H9 (cell line): ENCODE data around the gene ROBO1. TPM values are rescaled to one million over a fixed set of nuclear protein-coding genes. Genes with fewer than 3 reads are reported as not detected.
A peak's percentile ranks its signal among the peaks of the same experiment; 100 is the strongest.

Experiments
- DNase-seq: peaks from one replicate; pipeline ENCODE4 v3.0.0-alpha.2; 2017
- H2AFZ ChIP-seq: one replicate; pipeline ENCODE4 v1.6.1; 2013; ENCODE audit warnings: mild to moderate bottlenecking, low read length, control low read depth, moderate library complexity
- H2AK5ac ChIP-seq: 2 replicates; pipeline ENCODE4 v1.6.1; 2013; ENCODE audit warnings: low read length, control low read depth, mixed read lengths; ENCODE audit not compliant: insufficient read length
- H2BK120ac ChIP-seq: one replicate; pipeline ENCODE4 v1.6.1; 2013; ENCODE audit warnings: low read depth, mild to moderate bottlenecking, low read length, control low read depth, inconsistent platforms; ENCODE audit not compliant: poor library complexity, severe bottlenecking
- H2BK12ac ChIP-seq: 2 replicates; pipeline ENCODE4 v1.6.1; 2013; ENCODE audit warnings: low read length, control low read depth, mixed read lengths, low read depth; ENCODE audit not compliant: insufficient read length
- H2BK15ac ChIP-seq: 2 replicates; pipeline ENCODE4 v1.6.1; 2013; ENCODE audit warnings: low read depth, low read length, control low read depth
- H2BK20ac ChIP-seq: one replicate; pipeline ENCODE4 v1.6.1; 2013; ENCODE audit warnings: low read depth, mild to moderate bottlenecking, low read length, control low read depth, inconsistent platforms; ENCODE audit not compliant: poor library complexity, severe bottlenecking
- H2BK5ac ChIP-seq: 2 replicates; pipeline ENCODE4 v1.6.1; 2013; ENCODE audit warnings: low read length, control low read depth, mixed read lengths; ENCODE audit not compliant: insufficient read length
- H3K14ac ChIP-seq: 2 replicates; pipeline ENCODE4 v1.6.1; 2013; ENCODE audit warnings: low read length, control low read depth; ENCODE audit not compliant: insufficient read depth
- H3K18ac ChIP-seq: 2 replicates; pipeline ENCODE4 v1.6.1; 2013; ENCODE audit warnings: low read depth, mild to moderate bottlenecking, mixed read lengths, low read length, control low read depth; ENCODE audit not compliant: insufficient read length
- H3K23ac ChIP-seq: 2 replicates; pipeline ENCODE4 v1.6.1; 2013; ENCODE audit warnings: low read length, control low read depth, mixed read lengths, low read depth; ENCODE audit not compliant: insufficient read length
- H3K23me2 ChIP-seq: 2 replicates; pipeline ENCODE4 v1.6.1; 2013; ENCODE audit warnings: low read depth, mild to moderate bottlenecking, mixed read lengths, low read length, control low read depth; ENCODE audit not compliant: insufficient read length, poor library complexity, severe bottlenecking
- H3K27ac ChIP-seq: 2 replicates; pipeline ENCODE4 v1.5.1; 2013; ENCODE audit warnings: low read length, control low read depth, mixed read lengths, low read depth; ENCODE audit not compliant: insufficient read length
- H3K27me3 ChIP-seq: 2 replicates; pipeline ENCODE4 v1.6.1; 2013; ENCODE audit warnings: low read length, control low read depth, inconsistent platforms; ENCODE audit not compliant: insufficient read depth
- H3K4ac ChIP-seq: 2 replicates; pipeline ENCODE4 v1.6.1; 2013; ENCODE audit warnings: low read depth, mild to moderate bottlenecking, control low read depth, inconsistent platforms, low read length, moderate library complexity
- H3K4me1 ChIP-seq: 2 replicates; pipeline ENCODE4 v1.6.1; 2013; ENCODE audit warnings: low read length, control low read depth, inconsistent platforms; ENCODE audit not compliant: insufficient read depth
- H3K4me2 ChIP-seq: 2 replicates; pipeline ENCODE4 v1.6.1; 2013; ENCODE audit warnings: low read length, control low read depth, mixed read lengths; ENCODE audit not compliant: insufficient read length, insufficient read depth
- H3K56ac ChIP-seq: 2 replicates; pipeline ENCODE4 v1.6.1; 2013; ENCODE audit warnings: low read depth, mild to moderate bottlenecking, mixed read lengths, low read length, control low read depth; ENCODE audit not compliant: insufficient read length
- H3K79me1 ChIP-seq: 2 replicates; pipeline ENCODE4 v1.6.1; 2013; ENCODE audit warnings: low read depth, mild to moderate bottlenecking, moderate library complexity, low read length, control low read depth, inconsistent platforms; ENCODE audit not compliant: insufficient read depth, poor library complexity, severe bottlenecking
- H3K79me2 ChIP-seq: 2 replicates; pipeline ENCODE4 v1.6.1; 2013; ENCODE audit warnings: low read length, control low read depth, inconsistent platforms; ENCODE audit not compliant: insufficient read depth
- H3K9ac ChIP-seq: 2 replicates; pipeline ENCODE4 v1.6.1; 2013; ENCODE audit warnings: low read length, control low read depth, mixed read lengths; ENCODE audit not compliant: insufficient read length; ENCODE audit errors: extremely low read depth
- H3K9me3 ChIP-seq: one replicate; pipeline ENCODE4 v1.6.1; 2013; ENCODE audit warnings: low read depth, low read length, inconsistent platforms; ENCODE audit not compliant: control insufficient read depth
- H3T11ph ChIP-seq: one replicate; pipeline ENCODE4 v1.6.1; 2013; ENCODE audit warnings: mild to moderate bottlenecking, low read length, control low read depth, inconsistent platforms
- H4K20me1 ChIP-seq: one replicate; pipeline ENCODE4 v1.6.1; 2013; ENCODE audit not compliant: control insufficient read depth, insufficient read length, insufficient read depth
- H4K5ac ChIP-seq: 2 replicates; pipeline ENCODE4 v1.6.1; 2013; ENCODE audit warnings: low read depth, mild to moderate bottlenecking, mixed read lengths, low read length, control low read depth; ENCODE audit not compliant: insufficient read length
- H4K8ac ChIP-seq: replicated peaks from 2 replicates; pipeline ENCODE4 v1.6.1; 2013; ENCODE audit warnings: low read length, control low read depth, mixed read lengths, low read depth; ENCODE audit not compliant: insufficient read length
- H4K91ac ChIP-seq: 2 replicates; pipeline ENCODE4 v1.6.1; 2013; ENCODE audit warnings: low read depth, mild to moderate bottlenecking, moderate library complexity, mixed read lengths, low read length, control low read depth; ENCODE audit not compliant: insufficient read length
- H3K27ac Mint-ChIP-seq, 3 experiments: 2 replicates in 2 of 3; 3 replicates in 1 of 3; pipeline ENCODE4 v1.8.0; 2020 to 2021; ENCODE audit warnings: mixed read lengths in 3 of 3, mild to moderate bottlenecking in 1 of 3, moderate library complexity in 1 of 3
- H3K27me3 Mint-ChIP-seq: 2 replicates; pipeline ENCODE4 v1.8.0; 2021; ENCODE audit warnings: low read depth, mild to moderate bottlenecking, moderate library complexity, mixed read lengths
- H3K36me3 Mint-ChIP-seq, 3 experiments: 2 replicates in 2 of 3; 3 replicates in 1 of 3; pipeline ENCODE4 v1.8.0; 2020 to 2021; ENCODE audit warnings: low read depth in 3 of 3, mixed read lengths in 3 of 3; ENCODE audit not compliant: insufficient read depth in 1 of 3
- H3K4me1 Mint-ChIP-seq, 2 experiments: 2 replicates each; pipeline ENCODE4 v1.8.0; 2020; ENCODE audit warnings: mixed read lengths in 2 of 2
- H3K4me3 Mint-ChIP-seq, 2 experiments: 2 replicates in 1 of 2; 3 replicates in 1 of 2; pipeline ENCODE4 v1.8.0; 2020 to 2021; ENCODE audit warnings: mild to moderate bottlenecking in 2 of 2, mixed read lengths in 2 of 2, moderate library complexity in 1 of 2
- H3K9me3 Mint-ChIP-seq, 2 experiments: 2 replicates in 1 of 2; 3 replicates in 1 of 2; pipeline ENCODE4 v1.8.0; 2020; ENCODE audit warnings: mild to moderate bottlenecking in 2 of 2, mixed read lengths in 2 of 2, moderate library complexity in 1 of 2
- WGBS: extraction: QIAGEN DNeasy Blood & Tissue Kit; methylation state at CpG from one replicate; pipeline ENCODE4 v1.1.7; 2013; ENCODE audit warnings: missing lambda C conversion rate, low lambda C conversion rate, mixed read lengths; ENCODE audit not compliant: insufficient read length; ENCODE audit errors: extremely low coverage; 5-methylcytosine and 5-hydroxymethylcytosine counted together
- total RNA-seq: library from RNA; stranded (reverse); gene quantifications from 2 replicates; pipeline ENCODE4 v1.2.1, GENCODE V29; 2021
- TF ChIP-seq, protein P1 (sequence below): fragments of 200-600 bp; sonication (generic); conservative IDR thresholded peaks from 3 replicates; pipeline ENCODE4 v1.8.0; 2021; ENCODE audit warnings: antibody characterized with exemption, mild to moderate bottlenecking

Gene ROBO1
- total RNA-seq, 1 experiment from 2014 or later = 62.7 TPM

- no peak overlapping the region for H3K4me2 ChIP-seq
- peaks cover 7% of the 10 kb centered on the region in 2 experiments for H3K4me1 Mint-ChIP-seq
- no CpG with 5 or more reads among the region's 1 CpG for WGBS
- no peak overlapping the region for H3K18ac ChIP-seq
- no peak overlapping the region for H2AK5ac ChIP-seq
- no peak overlapping the region for H3K27ac ChIP-seq
- H4K20me1 ChIP-seq = no peaks in the 10 kb centered on the region
- H2BK120ac ChIP-seq = no peak overlapping the region
- no peaks in the 10 kb centered on the region for H3K23me2 ChIP-seq
- peaks cover 0 to 5% (median 0%) of the 10 kb centered on the region in 3 experiments; a peak in 1 of 7 replicates for H3K36me3 Mint-ChIP-seq
- no peak overlapping the region for H2BK5ac ChIP-seq
- no peak overlapping the region for H3K14ac ChIP-seq
- H4K91ac ChIP-seq = no peak overlapping the region
- H3K4me1 ChIP-seq = no peaks in the 10 kb centered on the region
- H3K79me1 ChIP-seq = peaks cover 3% of the 10 kb centered on the region
- H3K4ac ChIP-seq = no peak overlapping the region
- TF ChIP-seq, protein P1, sequence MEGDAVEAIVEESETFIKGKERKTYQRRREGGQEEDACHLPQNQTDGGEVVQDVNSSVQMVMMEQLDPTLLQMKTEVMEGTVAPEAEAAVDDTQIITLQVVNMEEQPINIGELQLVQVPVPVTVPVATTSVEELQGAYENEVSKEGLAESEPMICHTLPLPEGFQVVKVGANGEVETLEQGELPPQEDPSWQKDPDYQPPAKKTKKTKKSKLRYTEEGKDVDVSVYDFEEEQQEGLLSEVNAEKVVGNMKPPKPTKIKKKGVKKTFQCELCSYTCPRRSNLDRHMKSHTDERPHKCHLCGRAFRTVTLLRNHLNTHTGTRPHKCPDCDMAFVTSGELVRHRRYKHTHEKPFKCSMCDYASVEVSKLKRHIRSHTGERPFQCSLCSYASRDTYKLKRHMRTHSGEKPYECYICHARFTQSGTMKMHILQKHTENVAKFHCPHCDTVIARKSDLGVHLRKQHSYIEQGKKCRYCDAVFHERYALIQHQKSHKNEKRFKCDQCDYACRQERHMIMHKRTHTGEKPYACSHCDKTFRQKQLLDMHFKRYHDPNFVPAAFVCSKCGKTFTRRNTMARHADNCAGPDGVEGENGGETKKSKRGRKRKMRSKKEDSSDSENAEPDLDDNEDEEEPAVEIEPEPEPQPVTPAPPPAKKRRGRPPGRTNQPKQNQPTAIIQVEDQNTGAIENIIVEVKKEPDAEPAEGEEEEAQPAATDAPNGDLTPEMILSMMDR = no peak
- no peaks in the 10 kb centered on the region for H3K9me3 ChIP-seq
- no peak for DNase-seq
- H3K27me3 Mint-ChIP-seq = no peaks in the 10 kb centered on the region
- no peaks in the 10 kb centered on the region; the same call in 1 of the 2 replicates for H3K79me2 ChIP-seq
- H4K8ac ChIP-seq = no peak overlapping the region
- H4K5ac ChIP-seq = no peak overlapping the region
- no peaks in the 10 kb centered on the region for H3K9me3 Mint-ChIP-seq
- H3K27ac Mint-ChIP-seq = peak overlapping the region in 2 of 3 experiments; percentile 11 to 82; a peak in 3 of 7 replicates
- no peak overlapping the region for H2BK20ac ChIP-seq
- H3K27me3 ChIP-seq = no peaks in the 10 kb centered on the region
- no peak overlapping the region for H2AFZ ChIP-seq
- H2BK12ac ChIP-seq = no peak overlapping the region
- H3K23ac ChIP-seq = no peak overlapping the region
- no peak overlapping the region for H3K4me3 Mint-ChIP-seq
- H3K9ac ChIP-seq = no peak overlapping the region
- H3T11ph ChIP-seq = no peak overlapping the region
- H3K56ac ChIP-seq = no peak overlapping the region
- H2BK15ac ChIP-seq = no peak overlapping the region
Measured at GRCh38 chr3:78887547-78888011, 880.2 kb downstream of the ROBO1 start.
